PC-3 (cell line): Measurements from ENCODE around the gene RNF150. TPM values are rescaled to one million over a fixed set of nuclear protein-coding genes. Genes with fewer than 3 reads are reported as not detected.

Source experiments
- ATAC-seq: fragments of 200-7000 bp; cut with Tn5 transposase; 2 replicates; pipeline ENCODE4 v1.9.1; 2020; ENCODE audit warnings: mild to moderate bottlenecking, moderate library complexity
- BruUV-seq: library from RNA; stranded (reverse); fragments of 400-500 nt; replicated peaks from 2 replicates; lab custom pipeline; 2021; lab: Mats Ljungman, UMichigan
- CTCF ChIA-PET: fragments of 300-600 bp; sonication (Branson Sonifier 250); formaldehyde crosslinking; loops from one replicate; lab custom pipeline; 2022; ENCODE audit warnings: antibody characterized with exemption; lab: Charles Lee
- POLR2A ChIA-PET: fragments of 300-600 bp; sonication (Branson Sonifier 250); formaldehyde crosslinking; loops from one replicate; lab custom pipeline; 2022; ENCODE audit warnings: antibody characterized with exemption; ENCODE audit not compliant: unreplicated experiment; lab: Charles Lee
- DNase-seq: peaks from one replicate; pipeline ENCODE4 v3.0.0-alpha.2; 2015
- H2AFZ ChIP-seq: fragments of 300-600 bp; sonication (generic); 2 replicates; pipeline ENCODE4 v1.6.0; 2016; ENCODE audit warnings: antibody characterized with exemption, low read length
- H3F3A ChIP-seq: fragments of 300-600 bp; sonication (generic); one replicate; pipeline ENCODE4 v1.6.0; 2017; ENCODE audit warnings: antibody characterized with exemption, low read length, control low read depth, mild to moderate bottlenecking; ENCODE audit not compliant: unreplicated experiment
- H3K27ac ChIP-seq: fragments of 300-600 bp; sonication (generic); 2 replicates; pipeline ENCODE4 v1.5.1; 2016; ENCODE audit warnings: mild to moderate bottlenecking, low read length
- H3K27me3 ChIP-seq: fragments of 300-600 bp; sonication (generic); 2 replicates; pipeline ENCODE4 v1.6.1; 2016; ENCODE audit warnings: low read length, mixed read lengths
- H3K36me3 ChIP-seq: fragments of 300-600 bp; sonication (generic); 2 replicates; pipeline ENCODE4 v1.6.1; 2016; ENCODE audit warnings: low read depth, mixed run types, low read length, mixed read lengths
- H3K4me1 ChIP-seq: fragments of 300-600 bp; sonication (generic); 2 replicates; pipeline ENCODE4 v1.5.1; 2016; ENCODE audit warnings: low read length; ENCODE audit not compliant: insufficient read depth
- H3K4me2 ChIP-seq: fragments of 300-600 bp; sonication (generic); 2 replicates; pipeline ENCODE4 v1.6.0; 2016; ENCODE audit warnings: low read length
- H3K4me3 ChIP-seq: fragments of 300-600 bp; sonication (generic); 2 replicates; pipeline ENCODE4 v1.5.1; 2016; ENCODE audit warnings: mild to moderate bottlenecking, low read length, mixed read lengths
- H3K79me2 ChIP-seq: fragments of 300-600 bp; sonication (generic); 2 replicates; pipeline ENCODE4 v1.6.1; 2017; ENCODE audit warnings: low read length, mixed read lengths
- H3K9ac ChIP-seq: fragments of 300-600 bp; sonication (generic); 2 replicates; pipeline ENCODE4 v1.6.0; 2016; ENCODE audit warnings: mild to moderate bottlenecking, low read length
- H3K9me2 ChIP-seq: fragments of 300-600 bp; sonication (generic); replicated peaks from 2 replicates; pipeline ENCODE4 v1.6.1; 2016; ENCODE audit warnings: mixed run types, low read length, mixed read lengths
- H3K9me3 ChIP-seq: fragments of 300-600 bp; sonication (generic); 2 replicates; pipeline ENCODE4 v1.6.1; 2016; ENCODE audit warnings: low read length, mixed read lengths
- H4K20me1 ChIP-seq: fragments of 300-600 bp; sonication (generic); 2 replicates; pipeline ENCODE4 v1.6.1; 2016; ENCODE audit warnings: low read length, mixed read lengths
- EZH2 ChIP-seq: fragments of 300-600 bp; sonication (generic); IDR thresholded peaks from one replicate; pipeline ENCODE4 v1.6.1; 2017; ENCODE audit warnings: antibody characterized with exemption, mild to moderate bottlenecking, low read length; ENCODE audit not compliant: unreplicated experiment
- EZH2phosphoT487 ChIP-seq: fragments of 300-600 bp; sonication (generic); IDR thresholded peaks from 2 replicates; pipeline ENCODE4 v1.6.1; 2018; ENCODE audit warnings: mild to moderate bottlenecking, antibody characterized with exemption, low read length, borderline replicate concordance
- intact Hi-C: fragments of 100-400 bp; cut with micrococcal nuclease; formaldehyde crosslinking; loops from 2 replicates; pipeline ENCODE4 v1.9.0; 2023
- total RNA-seq: library from RNA; depleted of rRNA; stranded (reverse); fragments of >200 nt; gene quantifications from 2 replicates; pipeline ENCODE4 v1.2.3, GENCODE V29; 2014
- TF ChIP-seq, protein P1 (sequence below): fragments of 300-600 bp; sonication (generic); conservative IDR thresholded peaks from 2 replicates; pipeline ENCODE4 v1.5.1; 2017; ENCODE audit warnings: antibody characterized with exemption, low read depth, mild to moderate bottlenecking, low read length

Gene RNF150
- total RNA-seq, 1 experiment from 2014 or later = 0.55 TPM

DNA sequence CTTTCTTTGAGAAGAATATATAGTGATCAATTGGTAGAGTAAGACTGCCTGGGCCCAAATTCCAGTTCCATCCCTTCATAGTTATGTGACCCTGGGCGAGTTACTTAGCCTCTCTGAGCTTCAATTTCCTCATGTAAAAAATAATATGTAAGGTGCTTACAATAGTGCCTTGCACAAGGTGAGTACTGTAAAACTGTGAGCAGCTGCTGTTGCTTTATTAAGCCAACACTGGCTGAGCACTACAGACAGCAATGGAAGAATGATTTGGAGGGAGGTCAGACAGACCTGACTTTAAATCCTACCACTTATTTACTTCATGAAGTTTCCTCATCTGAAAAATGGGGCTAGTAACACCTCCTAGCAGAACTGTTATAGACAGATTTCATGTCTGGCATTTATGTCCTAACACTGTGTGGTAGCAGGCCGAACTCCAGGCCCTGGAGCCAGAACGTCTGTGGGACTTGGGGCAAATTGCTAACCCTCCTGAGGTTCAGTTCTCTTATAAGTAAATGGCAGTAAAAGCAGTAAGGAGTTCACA lies 53.8 kb downstream of the RNF150 start:
- no peaks in the 10 kb centered on the region for H3K4me1 ChIP-seq
- no peak for TF ChIP-seq EZH2
- TF ChIP-seq, protein P1, sequence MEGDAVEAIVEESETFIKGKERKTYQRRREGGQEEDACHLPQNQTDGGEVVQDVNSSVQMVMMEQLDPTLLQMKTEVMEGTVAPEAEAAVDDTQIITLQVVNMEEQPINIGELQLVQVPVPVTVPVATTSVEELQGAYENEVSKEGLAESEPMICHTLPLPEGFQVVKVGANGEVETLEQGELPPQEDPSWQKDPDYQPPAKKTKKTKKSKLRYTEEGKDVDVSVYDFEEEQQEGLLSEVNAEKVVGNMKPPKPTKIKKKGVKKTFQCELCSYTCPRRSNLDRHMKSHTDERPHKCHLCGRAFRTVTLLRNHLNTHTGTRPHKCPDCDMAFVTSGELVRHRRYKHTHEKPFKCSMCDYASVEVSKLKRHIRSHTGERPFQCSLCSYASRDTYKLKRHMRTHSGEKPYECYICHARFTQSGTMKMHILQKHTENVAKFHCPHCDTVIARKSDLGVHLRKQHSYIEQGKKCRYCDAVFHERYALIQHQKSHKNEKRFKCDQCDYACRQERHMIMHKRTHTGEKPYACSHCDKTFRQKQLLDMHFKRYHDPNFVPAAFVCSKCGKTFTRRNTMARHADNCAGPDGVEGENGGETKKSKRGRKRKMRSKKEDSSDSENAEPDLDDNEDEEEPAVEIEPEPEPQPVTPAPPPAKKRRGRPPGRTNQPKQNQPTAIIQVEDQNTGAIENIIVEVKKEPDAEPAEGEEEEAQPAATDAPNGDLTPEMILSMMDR = no peak
- no peak for TF ChIP-seq EZH2phosphoT487
- H3K27ac ChIP-seq = no peak overlapping the region
- no peaks in the 10 kb centered on the region for H3K9me3 ChIP-seq
- no peak overlapping the region for H3K9ac ChIP-seq
- H3K9me2 ChIP-seq = no peaks in the 10 kb centered on the region
- H3K4me2 ChIP-seq = no peak overlapping the region
- ATAC-seq (no peak), DNase-seq (no peak)
- intact Hi-C loops = no loop called here
- no peak overlapping the region for H2AFZ ChIP-seq
- POLR2A ChIA-PET = no interaction called here
- CTCF ChIA-PET = no interaction called here
- H3K36me3 ChIP-seq = no peaks in the 10 kb centered on the region
- H4K20me1 ChIP-seq = no peaks in the 10 kb centered on the region
- H3F3A ChIP-seq = no peaks in the 10 kb centered on the region
- H3K4me3 ChIP-seq = no peak overlapping the region
- H3K27me3 ChIP-seq = peaks cover 19% of the 10 kb centered on the region; the same call in 1 of the 2 replicates
- no TSS peak for BruUV-seq
- no peaks in the 10 kb centered on the region for H3K79me2 ChIP-seq

DNA sequence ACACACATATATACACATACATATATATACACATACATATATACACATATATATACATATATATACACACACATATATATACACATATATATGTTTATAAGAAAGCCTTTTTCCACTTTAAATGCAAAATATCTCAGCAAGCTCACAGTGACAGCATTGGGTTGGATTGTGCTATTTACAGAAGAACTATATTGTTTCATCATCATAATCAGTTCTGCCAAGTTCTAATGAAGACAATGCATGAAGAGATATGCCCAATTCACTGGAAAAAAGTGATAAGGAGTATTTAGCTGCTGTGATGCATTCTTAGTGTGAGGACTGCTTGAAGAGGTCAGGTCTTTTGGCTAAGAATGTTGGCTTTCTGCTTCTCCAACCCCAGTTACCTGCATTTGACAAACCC lies 54.4 kb downstream of the RNF150 start:
- H2AFZ ChIP-seq = no peak overlapping the region
- H3K27ac ChIP-seq = no peak overlapping the region
- no peak overlapping the region for H3K9ac ChIP-seq
- H3K36me3 ChIP-seq = no peaks in the 10 kb centered on the region
- H3K4me3 ChIP-seq = no peak overlapping the region
- H3K4me1 ChIP-seq = no peaks in the 10 kb centered on the region
- no peaks in the 10 kb centered on the region for H3F3A ChIP-seq
- intact Hi-C loops = no loop called here
- peaks cover 19% of the 10 kb centered on the region; the same call in 1 of the 2 replicates for H3K27me3 ChIP-seq
- no peaks in the 10 kb centered on the region for H3K79me2 ChIP-seq
- BruUV-seq = no TSS peak
- no peak for ATAC-seq
- no peak for DNase-seq
- TF ChIP-seq, protein P1 = no peak
- no peak for TF ChIP-seq EZH2phosphoT487
- TF ChIP-seq EZH2 = no peak
- no peaks in the 10 kb centered on the region for H3K9me3 ChIP-seq
- no peak overlapping the region for H3K4me2 ChIP-seq
- ChIA-PET POLR2A (no interaction called here), CTCF (no interaction called here)
- H3K9me2 ChIP-seq = no peaks in the 10 kb centered on the region
- no peaks in the 10 kb centered on the region for H4K20me1 ChIP-seq

DNA sequence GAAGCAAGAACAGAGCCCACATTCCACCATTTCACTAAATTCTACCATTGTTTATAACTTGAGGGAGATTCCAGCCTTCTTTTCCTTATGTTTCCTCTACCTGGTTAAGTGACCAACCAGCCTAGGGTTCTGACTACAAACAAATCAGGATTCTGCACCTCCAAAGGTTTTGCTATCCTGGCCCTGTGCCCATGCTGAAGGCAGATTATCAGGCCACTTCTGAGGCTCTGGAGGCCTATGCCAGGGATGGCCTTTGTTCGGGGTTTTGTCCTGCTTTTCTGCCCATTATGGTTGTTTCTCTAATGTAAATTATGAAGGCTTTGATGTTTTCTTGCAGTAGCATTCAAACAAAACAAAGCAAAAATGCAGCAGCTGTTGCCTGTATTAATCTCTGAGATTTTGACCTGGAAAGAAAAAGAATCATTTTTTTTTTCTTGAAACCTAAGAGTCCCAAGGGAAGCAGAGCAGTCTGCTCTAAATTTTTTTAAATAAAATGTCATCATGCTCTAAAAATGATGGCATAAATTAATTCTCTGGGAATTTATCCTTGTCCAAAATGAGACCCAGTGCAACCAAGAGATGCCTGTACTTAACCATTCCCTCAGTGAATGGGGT lies 55.6 kb downstream of the RNF150 start:
- POLR2A ChIA-PET = no interaction called here
- H3K27me3 ChIP-seq = peaks cover 13% of the 10 kb centered on the region; the same call in 1 of the 2 replicates
- no peaks in the 10 kb centered on the region for H4K20me1 ChIP-seq
- no peaks in the 10 kb centered on the region for H3F3A ChIP-seq
- ATAC-seq (no peak), DNase-seq (no peak)
- H3K4me2 ChIP-seq = no peak overlapping the region
- CTCF ChIA-PET = no interaction called here
- no peaks in the 10 kb centered on the region for H3K9me3 ChIP-seq
- BruUV-seq = no TSS peak
- no peaks in the 10 kb centered on the region for H3K79me2 ChIP-seq
- no peak overlapping the region for H3K9ac ChIP-seq
- H3K4me3 ChIP-seq = no peak overlapping the region
- intact Hi-C loops = no loop called here
- H3K36me3 ChIP-seq = no peaks in the 10 kb centered on the region
- H3K27ac ChIP-seq = no peak overlapping the region
- H3K9me2 ChIP-seq = no peaks in the 10 kb centered on the region
- no peaks in the 10 kb centered on the region for H3K4me1 ChIP-seq
- TF ChIP-seq EZH2 (no peak), EZH2phosphoT487 (no peak)
- TF ChIP-seq, protein P1 = no peak
- H2AFZ ChIP-seq = no peak overlapping the region
